HG03521 (cell line): ENCODE results near the gene FMN2.
"Not testable (repeated sequence)": the region's sequence is repeated elsewhere in the genome, so short reads cannot be mapped to it uniquely, and the experiment has no call there.

Source experiments
- ATAC-seq: cut with Tn5 transposase; IDR thresholded peaks from one replicate; pipeline ENCODE4 v1.9.1; 2021; ENCODE audit warnings: mild to moderate bottlenecking, moderate library complexity; ENCODE audit not compliant: unreplicated experiment

Gene FMN2

DNA sequence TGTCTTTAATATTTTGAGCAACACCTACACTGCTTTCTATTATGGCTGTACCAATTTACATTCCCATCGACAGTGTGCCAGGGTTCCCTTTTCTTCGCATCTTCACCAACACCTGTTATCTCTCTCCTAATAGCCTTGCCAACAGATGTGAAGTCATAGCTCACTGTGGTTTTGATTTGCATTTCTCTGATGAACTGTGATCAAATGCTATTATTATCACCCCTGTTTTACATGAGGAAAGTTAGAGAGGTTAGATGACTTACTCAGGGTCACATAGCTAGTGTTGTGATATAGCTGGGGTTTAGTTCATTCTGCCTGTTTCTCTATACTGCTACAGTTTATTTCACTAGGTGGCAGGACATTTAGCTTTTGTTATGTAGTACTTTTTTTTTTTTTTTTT lies 204.1 kb downstream of the FMN2 start:
- peak; percentile 57 for ATAC-seq

GRCh38 chr1:240304466-240304865 lies 212.8 kb downstream of the FMN2 start:
- ATAC-seq = no peak

- no peak for ATAC-seq
These were observed 215.0 kb downstream of the FMN2 start for GRCh38 chr1:240306673-240307072.

GRCh38 chr1:240308096-240308495 lies 216.4 kb downstream of the FMN2 start:
- no peak for ATAC-seq

DNA sequence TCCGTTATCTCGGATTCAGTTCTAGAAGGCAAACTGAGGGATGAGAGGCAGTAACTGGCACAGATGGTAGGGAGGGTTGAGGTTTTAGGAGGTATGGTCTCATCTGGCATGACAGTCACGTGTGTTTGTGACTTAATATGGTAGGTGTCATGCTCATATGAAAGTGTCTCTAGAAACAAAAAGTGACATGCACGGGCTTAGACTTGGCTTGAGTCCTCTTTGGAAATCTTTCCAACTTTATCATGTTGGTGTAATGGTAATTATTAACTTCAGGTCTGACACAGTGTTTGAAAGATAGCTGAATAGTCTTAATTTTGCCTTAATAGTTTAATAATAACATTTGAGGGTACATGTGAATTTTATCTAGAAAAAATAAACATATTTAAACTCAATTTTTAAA lies 218.1 kb downstream of the FMN2 start:
- no peak for ATAC-seq

DNA sequence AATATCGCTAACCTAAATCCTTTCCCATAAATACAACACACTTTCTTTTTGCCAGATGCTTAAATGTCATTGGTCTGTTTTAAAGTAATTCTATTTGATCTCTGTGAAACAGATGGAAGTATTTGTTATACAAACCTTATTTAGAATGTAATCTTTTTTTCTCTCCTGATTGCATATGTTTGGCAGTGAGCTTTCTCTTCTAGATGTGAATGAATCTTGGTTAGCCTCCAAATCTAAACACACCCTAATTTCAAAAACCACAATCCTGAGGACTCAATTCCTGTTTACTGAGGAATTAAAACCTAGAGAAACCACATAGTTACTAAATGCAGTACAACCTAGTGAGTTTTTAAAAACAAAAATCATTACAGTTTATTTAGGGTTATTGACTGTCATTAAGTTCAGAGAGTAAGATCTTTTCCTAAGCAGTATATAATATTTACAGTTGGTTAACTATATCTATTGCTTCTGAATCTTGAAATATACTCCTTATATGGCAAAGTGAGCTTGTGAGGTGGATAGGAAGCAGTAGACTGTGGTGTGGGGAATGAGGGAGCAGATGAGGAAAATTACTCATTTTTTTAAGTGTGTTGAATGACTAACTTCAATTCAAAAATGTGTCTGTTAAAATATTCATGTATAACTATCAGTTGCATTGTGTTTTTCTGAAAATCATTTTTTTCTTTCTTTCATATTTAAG lies 218.7 kb downstream of the FMN2 start:
- ATAC-seq = no peak

DNA sequence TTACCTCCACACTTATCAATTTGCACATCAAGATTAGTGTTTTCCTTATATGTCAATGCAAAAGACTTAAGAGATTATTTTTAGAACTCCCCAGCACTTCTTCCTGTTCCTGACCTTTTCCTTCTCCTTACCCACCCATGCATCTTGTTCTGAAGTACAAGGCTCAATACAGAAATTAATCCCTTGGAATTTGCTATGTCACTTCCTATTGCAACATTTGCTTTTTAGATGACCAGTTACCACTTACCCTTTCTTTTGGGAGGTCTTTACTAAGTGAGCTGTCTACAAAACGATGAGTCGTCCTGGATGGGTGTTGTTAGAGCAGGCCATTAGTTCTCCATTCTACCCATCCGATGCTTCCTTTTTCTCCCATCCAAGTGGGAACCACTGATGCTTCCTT lies 221.2 kb downstream of the FMN2 start:
- no peak for ATAC-seq

GRCh38 chr1:240314845-240315801 lies 223.4 kb downstream of the FMN2 start:
- ATAC-seq = no peak

GRCh38 chr1:240319998-240320397 lies 228.3 kb downstream of the FMN2 start:
- ATAC-seq = no peak

- no peak for ATAC-seq
These were observed 229.0 kb downstream of the FMN2 start for GRCh38 chr1:240320659-240321058.

GRCh38 chr1:240322943-240323342 lies 231.3 kb downstream of the FMN2 start:
- no peak for ATAC-seq

DNA sequence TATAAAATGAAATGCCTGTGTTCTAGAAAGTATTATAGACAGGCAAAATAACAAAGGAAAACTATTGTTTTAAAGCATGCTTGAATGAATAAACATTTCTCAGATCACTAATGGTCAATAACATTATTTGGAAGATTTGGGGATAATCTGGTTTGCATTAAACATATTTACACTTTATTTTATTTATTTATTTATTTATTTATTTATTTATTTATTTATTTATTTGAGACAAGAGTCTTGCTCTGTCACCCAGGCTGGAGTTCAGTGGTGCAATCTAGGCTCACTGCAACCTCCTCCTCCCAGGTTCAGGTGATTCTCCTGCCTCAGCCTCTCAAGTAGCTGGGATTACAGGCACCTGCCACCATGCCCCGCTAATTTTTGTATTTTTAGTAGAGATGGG lies 236.7 kb downstream of the FMN2 start:
- not testable (repeated sequence) for ATAC-seq

GRCh38 chr1:240329443-240329842 lies 237.8 kb downstream of the FMN2 start:
- ATAC-seq = no peak

GRCh38 chr1:240332672-240333071 lies 241.0 kb downstream of the FMN2 start:
- ATAC-seq = no peak

DNA sequence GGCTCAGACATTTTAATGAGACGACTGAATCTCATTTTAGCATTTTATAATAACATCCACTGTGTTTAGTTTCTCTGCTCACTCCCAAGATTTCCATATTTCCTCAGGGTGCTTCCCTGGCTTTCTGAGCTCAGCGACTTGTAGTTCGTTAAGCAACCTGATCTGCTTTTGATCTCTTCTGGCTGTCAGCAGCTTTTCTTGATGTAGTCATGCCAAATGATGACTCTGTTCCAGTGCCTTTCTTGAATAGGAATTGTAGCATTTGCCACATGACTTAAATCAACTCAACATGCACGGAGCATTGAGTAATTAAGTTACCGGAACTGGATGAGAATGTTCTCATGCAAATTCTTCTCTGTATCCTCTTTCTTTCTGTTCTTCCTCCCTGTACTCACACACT lies 246.1 kb downstream of the FMN2 start:
- ATAC-seq = no peak

GRCh38 chr1:240338837-240339236 lies 247.2 kb downstream of the FMN2 start:
- ATAC-seq = no peak

DNA sequence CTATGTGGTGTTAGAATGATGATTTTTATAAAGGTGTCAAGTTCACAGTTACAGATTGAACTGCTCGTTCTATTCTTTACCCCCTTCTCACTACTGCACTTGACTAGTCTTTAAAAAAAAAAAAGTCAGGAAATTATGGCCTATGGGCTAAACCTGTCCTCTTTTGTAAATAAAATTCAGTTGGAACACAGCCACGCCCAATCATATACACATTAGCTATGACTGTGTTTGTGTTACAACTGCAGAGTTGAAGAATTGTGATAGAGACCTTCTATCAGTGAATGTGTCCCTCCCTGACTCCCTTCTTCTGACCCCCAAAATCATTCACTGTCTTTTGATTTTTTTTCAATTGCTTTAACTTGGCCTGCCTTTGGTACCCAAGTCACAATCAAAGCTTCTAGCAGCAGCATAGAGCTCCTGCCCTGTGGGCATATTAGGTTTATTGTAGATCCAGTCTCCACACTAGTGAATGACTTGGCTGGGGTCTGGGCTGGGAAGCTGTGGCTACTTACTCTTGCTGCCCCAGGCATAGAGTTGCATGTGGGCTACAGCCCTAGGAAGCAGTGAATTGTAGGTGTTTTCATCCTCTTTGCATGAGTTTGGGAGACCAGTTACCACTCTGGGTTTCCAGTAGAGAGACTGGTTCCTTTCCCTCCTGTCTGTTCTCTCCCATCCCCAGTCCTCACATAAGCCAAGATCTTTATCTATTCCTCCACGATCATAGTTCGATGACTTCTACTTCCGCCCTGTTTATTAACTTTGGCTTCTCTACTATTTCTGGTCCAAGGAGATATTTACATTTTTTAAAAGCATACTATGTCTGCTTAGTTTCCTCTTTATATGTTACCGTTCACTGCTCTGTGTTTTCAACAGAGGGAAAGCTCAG lies 249.9 kb downstream of the FMN2 start:
- no peak for ATAC-seq

- ATAC-seq = no peak
These were observed 250.6 kb downstream of the FMN2 start for GRCh38 chr1:240342251-240342625.

DNA sequence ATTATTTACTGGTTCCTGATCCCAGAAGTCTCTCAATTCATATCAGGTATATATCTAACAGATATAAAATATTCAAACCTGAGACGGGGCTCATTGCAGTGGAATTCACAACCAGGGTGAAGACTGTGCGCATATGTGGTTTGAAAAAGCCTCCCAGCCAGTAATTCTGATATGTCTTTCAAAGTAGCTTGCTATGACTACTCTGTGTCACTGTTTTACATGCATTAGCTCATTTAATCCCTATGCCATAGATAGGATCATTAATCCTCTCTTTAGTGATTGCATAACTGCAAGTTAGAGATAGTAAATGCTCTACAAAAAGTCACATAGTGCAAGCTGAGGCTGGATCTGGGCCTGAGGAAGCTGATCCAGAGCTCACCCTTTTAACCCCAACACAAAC lies 251.4 kb downstream of the FMN2 start:
- no peak for ATAC-seq

DNA sequence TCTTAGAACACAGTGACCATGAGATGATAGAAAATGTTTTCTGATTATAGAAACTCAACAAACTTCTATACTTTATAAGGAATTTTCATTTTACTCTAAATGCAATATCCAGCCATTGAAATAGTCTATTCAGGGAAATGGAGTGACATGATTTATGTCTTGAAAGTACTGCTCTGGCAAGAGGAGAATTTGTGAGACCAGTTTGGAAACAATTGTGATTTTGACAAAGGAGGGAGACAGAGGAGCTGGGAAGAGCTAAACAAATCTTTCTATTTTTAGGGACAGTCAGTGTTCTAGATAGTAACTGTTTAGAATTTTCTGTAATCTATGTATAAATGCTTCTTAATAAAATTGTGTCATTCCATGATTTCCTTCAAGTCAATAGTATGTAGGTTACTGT lies 252.3 kb downstream of the FMN2 start:
- no peak for ATAC-seq

- ATAC-seq = no peak
These were observed 253.2 kb downstream of the FMN2 start for GRCh38 chr1:240344918-240345317.
